GM10266 (cell line): ENCODE results near the gene MSI2.

ENCODE experiments used
- DNase-seq: peaks from one replicate; pipeline ENCODE4 v3.0.0; 2012; ENCODE audit errors: extremely low spot score
- TF ChIP-seq, protein P1 (sequence below): IDR thresholded peaks from 2 replicates; pipeline ENCODE4 v1.5.1; 2012; ENCODE audit warnings: mild to moderate bottlenecking, low read depth; ENCODE audit not compliant: control insufficient read depth, insufficient read depth; ENCODE audit errors: missing control alignments

The MSI2 gene

DNA sequence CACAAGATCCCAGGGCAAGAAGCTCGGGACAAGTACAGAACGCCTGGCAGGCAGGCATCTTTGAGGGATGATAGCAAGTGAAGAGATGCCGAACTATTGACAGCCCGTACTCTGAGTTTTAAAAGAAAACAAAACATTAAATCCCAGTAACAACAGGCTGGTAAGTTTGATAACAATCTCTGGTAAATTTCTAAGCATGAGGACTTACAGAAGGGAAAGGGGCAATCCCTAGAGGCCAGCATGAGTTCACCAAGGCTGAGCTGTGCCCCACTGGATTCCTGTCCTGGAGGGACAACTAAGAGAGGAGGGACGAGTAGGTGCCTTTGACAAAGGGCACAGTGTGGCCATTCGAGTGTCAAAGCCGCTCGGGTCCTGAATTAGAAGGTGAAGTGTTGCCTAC, 462.6 kb downstream of the MSI2 start:
- DNase-seq: no peak
- TF ChIP-seq, protein P1, sequence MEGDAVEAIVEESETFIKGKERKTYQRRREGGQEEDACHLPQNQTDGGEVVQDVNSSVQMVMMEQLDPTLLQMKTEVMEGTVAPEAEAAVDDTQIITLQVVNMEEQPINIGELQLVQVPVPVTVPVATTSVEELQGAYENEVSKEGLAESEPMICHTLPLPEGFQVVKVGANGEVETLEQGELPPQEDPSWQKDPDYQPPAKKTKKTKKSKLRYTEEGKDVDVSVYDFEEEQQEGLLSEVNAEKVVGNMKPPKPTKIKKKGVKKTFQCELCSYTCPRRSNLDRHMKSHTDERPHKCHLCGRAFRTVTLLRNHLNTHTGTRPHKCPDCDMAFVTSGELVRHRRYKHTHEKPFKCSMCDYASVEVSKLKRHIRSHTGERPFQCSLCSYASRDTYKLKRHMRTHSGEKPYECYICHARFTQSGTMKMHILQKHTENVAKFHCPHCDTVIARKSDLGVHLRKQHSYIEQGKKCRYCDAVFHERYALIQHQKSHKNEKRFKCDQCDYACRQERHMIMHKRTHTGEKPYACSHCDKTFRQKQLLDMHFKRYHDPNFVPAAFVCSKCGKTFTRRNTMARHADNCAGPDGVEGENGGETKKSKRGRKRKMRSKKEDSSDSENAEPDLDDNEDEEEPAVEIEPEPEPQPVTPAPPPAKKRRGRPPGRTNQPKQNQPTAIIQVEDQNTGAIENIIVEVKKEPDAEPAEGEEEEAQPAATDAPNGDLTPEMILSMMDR: no peak

DNA sequence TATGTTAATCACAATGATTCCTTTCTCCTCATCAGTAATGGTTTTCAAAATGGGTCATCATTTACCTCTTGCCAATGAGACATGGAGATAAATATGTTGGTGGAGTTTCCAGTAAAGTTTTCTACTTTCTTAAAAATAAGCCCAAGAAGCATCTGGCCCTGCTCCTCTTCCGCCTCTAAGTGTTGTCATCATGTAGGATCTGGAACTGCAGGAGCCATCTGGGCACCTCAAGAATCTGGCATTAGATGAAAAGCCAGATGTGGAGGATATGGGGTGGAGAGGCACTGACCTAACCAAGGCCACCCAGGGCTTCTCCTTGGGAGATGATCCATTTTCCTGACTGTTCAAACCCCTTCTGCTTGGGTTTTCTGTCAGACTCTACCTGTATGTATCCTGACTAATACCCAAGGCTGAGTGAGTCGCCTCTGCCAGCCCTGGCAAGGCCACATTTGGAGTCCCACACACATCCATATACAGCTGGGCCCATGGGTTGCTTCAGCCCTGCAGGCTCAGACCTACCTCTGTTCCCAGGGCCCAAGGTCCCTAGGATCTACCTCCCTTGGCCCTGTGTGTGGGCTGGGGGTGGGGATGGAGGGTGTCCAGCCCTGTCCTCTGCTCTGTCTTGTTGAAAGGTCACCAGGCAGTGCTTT, 464.2 kb downstream of the MSI2 start:
- DNase-seq: no peak
- TF ChIP-seq, protein P1: no peak

DNA sequence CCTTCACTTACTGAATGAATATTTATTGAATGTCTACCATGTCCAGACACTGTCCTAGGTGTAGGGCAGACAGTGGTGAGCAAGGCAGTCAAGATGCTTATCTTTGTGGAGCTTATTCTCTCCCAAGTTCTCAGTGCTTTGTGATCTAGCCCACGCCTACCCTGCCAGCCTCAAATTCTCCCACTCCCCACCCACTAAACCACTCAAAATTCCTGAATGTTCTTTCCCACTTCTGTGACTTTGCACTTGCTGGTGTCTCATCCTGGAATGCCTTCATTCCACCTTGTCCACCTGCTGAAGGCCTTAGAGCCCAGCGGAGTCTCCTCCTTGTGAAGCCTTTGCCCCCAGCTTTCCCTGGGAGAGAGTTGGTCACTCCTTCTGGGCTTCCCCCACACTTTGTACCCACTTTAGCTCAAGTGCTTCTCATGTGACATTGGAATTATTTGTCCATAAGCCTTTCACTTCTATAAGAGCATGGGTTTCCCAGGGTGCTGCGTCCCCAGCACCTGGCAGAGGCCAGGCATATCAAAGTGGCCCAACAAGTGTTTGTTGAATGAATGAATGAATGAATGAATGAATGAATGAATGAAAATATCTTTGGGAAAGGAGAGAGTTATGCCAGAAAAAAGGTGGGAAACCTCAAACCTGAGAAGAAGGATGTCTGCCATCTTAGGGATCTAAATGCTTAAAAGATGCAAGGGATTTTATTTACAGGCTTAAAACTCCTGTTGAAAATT, 465.8 kb downstream of the MSI2 start:
- DNase-seq: no peak
- TF ChIP-seq, protein P1: no peak

DNA sequence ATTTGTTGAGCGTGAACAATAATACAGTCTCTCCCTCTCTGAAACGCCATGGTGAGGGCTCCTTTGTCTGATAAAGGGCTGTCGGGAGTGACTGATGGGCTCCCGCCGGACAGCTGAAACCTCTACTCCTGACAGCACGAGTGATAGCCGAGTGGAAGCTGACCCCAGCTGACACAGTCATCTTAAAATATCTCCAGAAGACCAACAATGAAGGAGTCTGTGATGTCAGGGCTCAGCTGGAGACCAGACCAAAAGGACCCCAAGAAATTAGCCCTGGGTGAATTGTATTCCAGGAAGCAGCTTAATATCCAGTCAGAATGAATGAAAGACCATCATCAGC, 466.4 kb downstream of the MSI2 start:
- DNase-seq: no peak
- TF ChIP-seq, protein P1: no peak

DNA sequence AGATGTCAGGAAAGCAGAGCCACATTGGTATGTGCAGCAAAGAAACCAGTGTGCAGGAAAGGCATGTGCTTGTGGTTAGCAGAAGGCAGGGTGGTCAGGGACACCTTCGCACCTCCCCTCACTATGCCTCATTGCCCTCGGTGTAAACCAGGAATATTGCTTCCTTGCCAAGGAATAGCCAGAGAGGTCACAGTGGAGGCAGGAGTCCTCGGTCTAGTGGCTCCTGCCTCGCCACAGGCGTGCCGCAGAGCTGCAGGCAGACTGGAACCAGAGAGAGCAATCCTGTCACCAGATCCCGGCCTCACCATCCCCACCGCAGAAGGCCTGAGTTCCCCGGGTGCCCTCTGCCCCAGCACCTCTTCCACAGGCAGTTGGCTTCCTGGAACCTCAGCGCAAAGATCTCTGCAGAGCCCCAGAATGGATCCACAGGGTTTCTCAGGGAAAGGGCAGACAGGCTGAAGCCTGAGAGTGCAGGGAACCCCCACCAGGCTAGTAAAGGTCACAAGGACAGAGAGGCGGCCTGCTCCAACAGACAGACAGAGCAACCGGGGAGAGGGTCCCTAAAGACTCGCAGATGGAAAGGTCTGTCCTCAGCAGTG, 467.2 kb downstream of the MSI2 start:
- TF ChIP-seq, protein P1: no peak
- no peak for DNase-seq

DNA sequence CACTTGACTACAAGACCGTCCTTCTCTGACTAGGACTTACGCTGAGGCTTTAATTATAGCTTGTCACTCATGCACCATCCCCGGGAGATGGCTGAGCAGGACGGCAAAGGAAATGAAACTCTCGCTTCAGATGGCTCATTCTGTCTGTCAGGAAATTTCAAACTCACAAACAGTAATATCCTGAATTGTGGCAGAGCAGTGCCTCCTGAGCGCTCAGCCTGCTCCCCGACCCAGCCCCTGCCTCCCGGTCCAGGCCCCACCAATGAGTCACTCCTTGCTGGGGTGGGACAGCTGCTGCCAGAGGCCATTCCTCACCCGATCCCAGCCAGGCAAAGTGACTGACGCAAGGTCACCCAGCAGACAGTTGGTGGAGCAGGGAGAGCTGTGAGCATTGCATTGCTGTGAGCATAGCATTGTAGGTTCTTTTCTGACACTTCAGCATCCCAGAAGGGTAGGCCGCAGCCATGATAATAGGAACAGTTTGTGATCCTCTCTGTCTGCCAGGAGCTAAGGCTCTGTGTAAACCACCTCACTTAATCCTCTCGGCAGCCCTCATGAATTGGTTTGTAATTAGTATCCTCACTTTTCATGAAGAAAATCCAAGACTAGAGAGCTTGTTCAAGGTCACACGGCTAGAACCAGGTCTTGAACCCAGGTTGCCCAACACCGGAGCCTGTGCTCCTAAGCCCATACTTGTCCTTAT, 467.9 kb downstream of the MSI2 start:
- TF ChIP-seq, protein P1: no peak
- peak; percentile 18 for DNase-seq
